Left ventricle myocardium inferior (tissue), 1 donor: ENCODE data around the gene NUP155. TPM values are rescaled to one million over a fixed set of nuclear protein-coding genes. Genes with fewer than 3 reads are reported as not detected.
A peak's percentile ranks its signal among the peaks of the same experiment; 100 is the strongest.
"Not testable (repeated sequence)": the region's sequence is repeated elsewhere in the genome, so short reads cannot be mapped to it uniquely, and the experiment has no call there.

ENCODE experiments used
- DNase-seq: peaks from one replicate; pipeline ENCODE4 v3.0.0-alpha.2; 2020
- H3K27ac ChIP-seq: fragments of 200-600 bp; replicated peaks from 2 replicates; pipeline ENCODE4 v1.8.0; 2021
- H3K27me3 ChIP-seq: fragments of 200-600 bp; 2 replicates; pipeline ENCODE4 v1.8.0; 2021; ENCODE audit warnings: low read depth
- H3K36me3 ChIP-seq: fragments of 200-600 bp; 2 replicates; pipeline ENCODE4 v1.8.0; 2021
- H3K4me1 ChIP-seq: fragments of 200-600 bp; 2 replicates; pipeline ENCODE4 v1.8.0; 2021
- H3K4me3 ChIP-seq: fragments of 200-600 bp; 2 replicates; pipeline ENCODE4 v1.8.0; 2021; ENCODE audit warnings: mild to moderate bottlenecking, moderate library complexity
- H3K9me3 ChIP-seq: fragments of 200-600 bp; replicated peaks from 2 replicates; pipeline ENCODE4 v1.8.0; 2021
- CTCF ChIP-seq: fragments of 200-600 bp; IDR thresholded peaks from 2 replicates; pipeline ENCODE4 v1.8.0; 2021; ENCODE audit warnings: antibody characterized with exemption, mild to moderate bottlenecking, borderline replicate concordance
- intact Hi-C: fragments of 100-400 bp; cut with micrococcal nuclease; formaldehyde crosslinking; loops from one replicate; pipeline ENCODE4 v1.11.0; 2022
- long read RNA-seq: library from polyadenylated mRNA; unstranded; transcript quantifications from one replicate; pipeline ENCODE4 v2.0.0, GENCODE V29; 2021
- total RNA-seq: library from RNA; stranded (reverse); fragmentation: NEBNext Ultra II Directional; extraction: Animal tissue kit (Norgen Biotek cat#: 25700); gene quantifications from one replicate; pipeline ENCODE4 v1.2.1, GENCODE V29; 2021
- donor health status: DM: no; HTN: yes; CAD: no; lungs with severe emphysema.

NUP155 gene
- 10.7 TPM for total RNA-seq
- long read RNA-seq, full-length matches to known transcripts, result 6 of 12 reads
- long read RNA-seq, partial matches to known transcripts, result 2 of 12 reads
- long read RNA-seq, other reads (novel, unspliced or antisense), result 4 of 12 reads

- no peaks in the 10 kb centered on the region for H3K36me3 ChIP-seq
- H3K27ac ChIP-seq, result peak within 1 kb of the TSS; percentile 84
- H3K4me1 ChIP-seq, result peaks cover 46% of the 10 kb centered on the region
- DNase-seq, result peak; percentile 89
- H3K4me3 ChIP-seq, result peak within 1 kb of the TSS; percentile 71
- H3K9me3 ChIP-seq, result no peaks in the 10 kb centered on the region
- TF ChIP-seq CTCF, result peak; percentile 21
- intact Hi-C loops, result no loop called here
- no peaks in the 10 kb centered on the region for H3K27me3 ChIP-seq
Observed at GRCh38 chr5:37370864-37371726, at the start of gene NUP155. Gene NUP155 (minus strand): TSS chr5:37371106. CDS start chr5:37370977, 129 bp downstream.

DNA sequence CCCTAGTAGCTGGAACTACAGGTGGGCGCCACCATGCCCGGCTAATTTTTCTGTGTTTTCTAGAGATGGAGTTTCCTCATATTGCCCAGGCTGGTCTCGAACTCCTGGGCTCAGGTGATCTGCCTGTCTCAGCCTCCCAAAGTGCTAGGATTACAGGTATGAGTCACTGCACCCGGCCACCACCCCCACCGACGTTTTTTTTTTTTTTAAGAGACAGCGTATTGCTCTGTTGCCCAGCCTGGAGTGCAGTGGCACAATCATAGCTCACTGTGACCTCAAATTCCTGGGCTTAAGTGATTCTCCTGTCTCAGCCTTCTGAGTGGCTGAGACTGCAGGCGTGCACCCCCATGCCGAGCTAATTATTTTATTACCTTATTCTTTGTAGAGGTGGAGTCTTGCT, 46.4 kb upstream of the NUP155 start:
- Histone ChIP-seq H3K36me3 (peaks cover 31% of the 10 kb centered on the region), H3K4me1 (no peaks in the 10 kb centered on the region), H3K27ac (no peak overlapping the region), H3K27me3 (no peaks in the 10 kb centered on the region), H3K4me3 (no peak overlapping the region), H3K9me3 (no peaks in the 10 kb centered on the region)
- intact Hi-C loops, result no loop called here
- DNase-seq, result no peak
- no peak for TF ChIP-seq CTCF

DNA sequence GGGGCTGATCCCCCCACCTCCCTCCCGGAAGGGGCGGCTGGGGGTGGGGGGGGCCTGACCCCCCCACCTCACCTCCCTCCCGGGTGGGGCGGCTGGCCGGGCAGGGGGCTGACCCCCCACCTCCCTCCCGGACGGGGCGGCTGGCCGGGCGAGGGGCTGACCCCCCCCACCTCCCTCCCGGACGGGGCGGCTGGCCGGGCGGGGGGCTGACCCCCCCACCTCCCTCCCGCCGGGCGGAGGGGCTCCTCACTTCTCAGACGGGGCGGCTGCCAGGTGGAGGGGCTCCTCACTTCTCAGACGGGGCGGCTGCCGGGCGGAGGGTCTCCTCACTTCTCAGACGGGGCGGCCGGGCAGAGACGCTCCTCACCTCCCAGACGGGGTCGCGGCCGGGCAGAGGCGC, 44.5 kb upstream of the NUP155 start:
- H3K27ac ChIP-seq, H3K4me3 ChIP-seq, H3K9me3 ChIP-seq, H3K27me3 ChIP-seq, DNase-seq, intact Hi-C loops, H3K4me1 ChIP-seq: not testable (repeated sequence)
- H3K36me3 ChIP-seq, result peaks cover 41% of the 10 kb centered on the region

DNA sequence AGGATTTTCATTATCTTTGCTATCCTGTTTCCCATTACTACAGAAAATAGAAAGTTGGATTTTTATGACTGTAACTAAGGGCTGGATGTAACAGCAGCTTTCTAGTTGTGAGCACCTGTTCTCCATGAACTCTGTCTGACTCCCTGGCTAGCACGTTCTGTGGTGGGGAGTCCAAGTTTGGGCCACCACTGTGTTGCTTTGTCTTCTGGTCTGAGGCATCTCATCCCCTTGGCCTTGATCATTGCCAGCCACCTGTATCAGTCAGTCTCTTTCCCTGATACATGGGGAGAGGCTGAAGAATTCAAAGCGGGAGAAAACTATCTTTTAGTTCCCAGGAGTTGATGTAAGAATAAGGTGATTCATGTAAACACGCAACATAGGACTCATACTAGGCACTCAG, 41.6 kb upstream of the NUP155 start:
- no peak for DNase-seq
- TF ChIP-seq CTCF, result no peak
- Histone ChIP-seq H3K9me3 (no peaks in the 10 kb centered on the region), H3K4me1 (no peaks in the 10 kb centered on the region), H3K4me3 (no peak overlapping the region), H3K27me3 (no peaks in the 10 kb centered on the region), H3K27ac (no peak overlapping the region), H3K36me3 (peaks cover 48% of the 10 kb centered on the region)
- intact Hi-C loops, result no loop called here

DNA sequence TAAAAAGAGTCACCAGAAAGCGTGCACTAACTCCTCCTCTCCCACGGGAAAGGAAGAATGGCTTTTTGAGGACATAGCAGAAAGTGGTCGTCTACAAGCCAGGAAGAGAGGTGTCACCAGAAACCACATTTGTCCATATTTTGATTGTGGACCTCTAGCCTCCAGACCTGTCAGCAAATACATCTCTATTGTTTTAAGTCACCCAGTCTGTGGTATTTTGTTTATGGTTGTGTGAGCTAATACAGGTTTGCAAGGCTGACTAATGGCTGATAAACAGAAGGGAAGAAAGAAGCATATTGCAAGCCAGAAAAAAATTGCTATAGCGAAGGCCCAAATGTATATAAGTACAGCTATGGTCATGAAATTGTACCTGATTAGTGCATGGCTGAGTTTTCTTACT, 29.6 kb upstream of the NUP155 start:
- DNase-seq, result no peak
- Histone ChIP-seq H3K36me3 (peaks cover 61% of the 10 kb centered on the region), H3K4me1 (no peaks in the 10 kb centered on the region), H3K27ac (no peak overlapping the region), H3K27me3 (no peaks in the 10 kb centered on the region), H3K4me3 (no peak overlapping the region), H3K9me3 (no peaks in the 10 kb centered on the region)
- intact Hi-C loops, result no loop called here
- no peak for TF ChIP-seq CTCF

- Histone ChIP-seq H3K4me1 (no peaks in the 10 kb centered on the region), H3K27me3 (no peaks in the 10 kb centered on the region), H3K4me3 (no peak overlapping the region), H3K36me3 (peaks cover 71% of the 10 kb centered on the region), H3K9me3 (no peaks in the 10 kb centered on the region), H3K27ac (no peak overlapping the region)
- DNase-seq, result no peak
- TF ChIP-seq CTCF, result no peak
- intact Hi-C loops, result no loop called here
Observed at GRCh38 chr5:37396352-37396751, 25.4 kb upstream of the NUP155 start.
